ENCODE measurements around the gene MYO6. TPM values are rescaled to one million over a fixed set of nuclear protein-coding genes. Genes with fewer than 3 reads are reported as not detected.

Gene MYO6
- total RNA-seq, 1 experiment from 2014 or later: 46.9 TPM

DNA sequence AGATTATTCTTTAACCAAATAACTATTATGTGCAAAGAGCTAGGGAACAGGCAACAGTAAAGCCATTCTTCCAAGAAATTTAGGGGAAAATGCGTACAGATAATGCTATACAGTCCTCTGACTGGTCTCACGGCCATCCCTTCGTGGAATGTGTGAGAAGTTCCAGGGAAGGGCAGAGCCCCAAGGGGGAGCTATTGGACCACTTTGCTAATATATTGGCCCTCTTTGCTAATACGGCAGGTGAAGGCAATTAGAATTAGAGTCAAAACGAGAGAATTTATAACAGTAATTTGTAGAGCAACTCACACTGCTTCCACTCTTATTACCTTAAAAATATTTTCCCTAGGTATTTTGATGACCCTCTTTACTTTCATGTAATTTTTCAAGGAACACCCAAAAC is 183.0 kb downstream of the MYO6 start:
- Histone ChIP-seq H3K4me1 (ENCODE audit: insufficient read depth, low read length) (peaks cover 2% of the 10 kb centered on the region; the same call in 1 of the 2 replicates), H3K27ac (ENCODE audit: insufficient read length, low read depth, low read length) (no peak overlapping the region), H3K14ac (ENCODE audit: insufficient read depth, low read length) (no peak overlapping the region), H3K23me2 (ENCODE audit: insufficient read length, low read depth, low read length, poor library complexity, severe bottlenecking) (peaks cover 5% of the 10 kb centered on the region), H3K4ac (ENCODE audit: low read depth, low read length) (no peak overlapping the region), H2BK20ac (ENCODE audit: low read depth, low read length, poor library complexity, severe bottlenecking) (no peak overlapping the region), H3K18ac (ENCODE audit: insufficient read length, low read depth, low read length) (no peak overlapping the region), H2BK120ac (ENCODE audit: low read depth, low read length, poor library complexity, severe bottlenecking) (no peak overlapping the region), H3T11ph (ENCODE audit: low read length) (no peak overlapping the region), H2BK12ac (ENCODE audit: insufficient read length, low read depth, low read length) (no peak overlapping the region), H3K23ac (ENCODE audit: insufficient read length, low read depth, low read length) (no peak overlapping the region), H4K91ac (ENCODE audit: insufficient read length, low read depth, low read length) (no peak overlapping the region), H4K5ac (ENCODE audit: insufficient read length, low read depth, low read length) (no peak overlapping the region), H4K20me1 (ENCODE audit: control insufficient read depth, insufficient read depth, insufficient read length) (no peaks in the 10 kb centered on the region), H2BK5ac (ENCODE audit: insufficient read length, low read length) (no peak overlapping the region), H3K9ac (ENCODE audit: extremely low read depth, insufficient read length, low read length) (no peak overlapping the region), H3K9me3 (ENCODE audit: control insufficient read depth, low read depth, low read length) (no peaks in the 10 kb centered on the region), H3K79me2 (ENCODE audit: insufficient read depth, low read length) (no peaks in the 10 kb centered on the region), H3K27me3 (ENCODE audit: insufficient read depth, low read length) (peaks cover 5% of the 10 kb centered on the region; the same call in 1 of the 2 replicates), H2BK15ac (ENCODE audit: low read depth, low read length) (no peak overlapping the region), H3K79me1 (ENCODE audit: insufficient read depth, low read depth, low read length, poor library complexity, severe bottlenecking) (no peaks in the 10 kb centered on the region), H4K8ac (replicated peaks; ENCODE audit: insufficient read length, low read depth, low read length) (no peak overlapping the region), H2AK5ac (ENCODE audit: insufficient read length, low read length) (no peak overlapping the region), H3K56ac (ENCODE audit: insufficient read length, low read depth, low read length) (no peak overlapping the region), H3K4me2 (ENCODE audit: insufficient read depth, insufficient read length, low read length) (no peak overlapping the region), H2AFZ (ENCODE audit: low read length) (no peak overlapping the region)
- Mint-ChIP-seq H3K4me3 (no peak overlapping the region), H3K27me3 (ENCODE audit: low read depth) (peaks cover 35% of the 10 kb centered on the region), H3K36me3 (ENCODE audit: insufficient read depth in 1 of 3, low read depth in 3 of 3) (no peaks in the 10 kb centered on the region), H3K4me1 (peaks cover 23 to 24% of the 10 kb centered on the region in 2 experiments), H3K27ac (no peak overlapping the region), H3K9me3 (no peaks in the 10 kb centered on the region)
- peak; percentile 61 for DNase-seq
- WGBS (ENCODE audit: extremely low coverage, insufficient read length, low lambda C conversion rate): no CpG with 5 or more reads among the region's 5 CpGs
- peak; percentile 92 for TF ChIP-seq CTCF (conservative IDR thresholded peaks at IDR 0.05)

All from H9 (cell line).